Dermis microvascular lymphatic vessel endothelial cell (primary cell): ENCODE results near the gene OR56A3. TPM values are rescaled to one million over a fixed set of nuclear protein-coding genes. Genes with fewer than 3 reads are reported as not detected.
"Not testable (repeated sequence)": the region's sequence is repeated elsewhere in the genome, so short reads cannot be mapped to it uniquely, and the experiment has no call there.

Experiments
- DNase-seq, 2 donors: peaks; one replicate each; pipeline versions ENCODE4 v3.0.0 to v3.0.0-alpha.2; 2010; ENCODE audit warnings: low read depth in 2 of 2
- total RNA-seq: library from RNA; depleted of rRNA; stranded (reverse); fragments of >200 nt; gene quantifications from 2 replicates; pipeline ENCODE4 v1.2.1, GENCODE V29; 2014

OR56A3 gene
- total RNA-seq = not detected in 2 replicates

DNA sequence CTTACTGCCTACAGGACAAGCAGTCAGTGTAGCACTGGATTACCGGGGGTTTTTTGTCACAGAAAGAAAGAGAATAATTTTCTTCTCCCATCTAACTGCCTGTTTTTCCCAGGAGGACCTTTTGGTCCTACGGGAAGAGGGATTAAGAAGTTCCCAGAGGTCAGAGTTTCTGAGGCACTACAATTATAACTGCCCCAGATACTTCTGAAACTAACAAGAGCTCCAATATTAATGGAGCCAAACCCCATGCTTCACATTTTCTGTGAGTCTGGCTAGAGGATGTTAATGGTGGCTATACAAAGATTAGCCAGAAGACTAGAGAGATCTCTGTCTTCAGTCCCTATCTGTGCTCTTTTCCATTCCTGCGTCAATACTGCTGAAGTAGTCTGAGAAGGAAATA is at the start of gene OR56A3:
TSS of gene OR56A3 (plus strand) at position 301 of the 400 bp plus-strand sequence. CDS start 5,096 bp downstream, outside the sequence.
- DNase-seq = no peak

- DNase-seq = no peak
Measured at GRCh38 chr11:5892908-5893307, 49.1 kb upstream of the OR56A3 start, which contains the start of gene OR52E5. TSS of gene OR52E5 (plus strand) at chr11:5893208. CDS start at chr11:5900777, 7,569 bp downstream.

DNA sequence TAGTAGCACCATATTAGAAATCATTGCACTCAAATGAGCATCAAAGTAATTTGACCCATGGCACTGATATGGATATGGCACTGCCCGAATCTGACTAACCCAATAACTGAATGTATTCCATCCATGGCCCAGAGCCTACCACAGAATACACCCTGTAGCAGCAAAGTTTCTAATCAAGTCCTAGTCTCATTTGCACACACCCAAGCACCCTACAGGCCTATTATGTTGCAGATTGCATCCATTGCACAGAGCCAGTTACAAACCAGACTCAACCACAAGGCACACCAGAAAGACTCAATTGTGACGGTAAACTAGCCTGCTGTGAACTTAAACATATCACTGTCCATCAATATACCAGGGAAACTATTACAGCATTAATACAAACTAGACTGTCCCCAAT is 42.5 kb upstream of the OR56A3 start:
- no peak for DNase-seq

DNA sequence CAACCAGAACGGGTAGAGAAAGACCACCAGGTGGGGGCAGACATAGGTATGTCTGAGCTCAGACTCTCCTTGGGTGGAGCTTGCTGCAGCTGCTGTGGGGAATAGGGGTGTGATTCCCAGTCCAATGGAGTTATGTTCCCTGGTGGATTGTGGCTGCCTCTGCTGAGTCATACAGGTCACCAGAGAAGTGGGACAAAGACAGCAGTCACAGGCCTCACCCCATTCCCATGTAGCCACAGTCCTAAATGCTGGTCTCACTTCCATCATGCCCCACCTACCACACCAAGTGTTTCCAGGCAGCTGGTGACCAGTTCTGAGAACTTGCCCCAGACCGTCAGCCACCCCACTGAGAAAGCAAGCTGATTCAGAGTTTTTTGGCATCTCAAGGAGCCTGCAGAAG is 31.5 kb upstream of the OR56A3 start:
- no peak for DNase-seq

- DNase-seq = no peak
Measured at GRCh38 chr11:5922749-5923426, 19.2 kb upstream of the OR56A3 start.

DNA sequence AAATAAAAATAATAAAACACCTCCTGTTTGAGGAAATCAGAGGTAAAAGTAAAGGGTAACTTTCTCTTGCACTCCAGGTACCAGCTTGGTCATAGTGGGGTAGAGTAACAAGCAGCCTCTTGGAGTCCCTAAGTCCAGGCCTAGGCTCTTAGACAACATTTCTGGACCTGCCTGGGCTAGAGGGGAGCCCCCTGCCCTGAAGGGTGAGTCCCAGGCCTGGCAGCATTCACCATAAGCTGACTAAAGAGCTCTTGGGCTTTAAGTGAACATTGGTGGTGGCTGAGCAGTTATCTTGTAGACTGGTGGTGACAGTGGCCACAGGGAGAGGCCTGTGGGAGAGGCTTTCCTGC is 18.6 kb upstream of the OR56A3 start:
- DNase-seq = no peak

GRCh38 chr11:5923794-5924193 is 18.3 kb upstream of the OR56A3 start:
- DNase-seq = no peak

DNA sequence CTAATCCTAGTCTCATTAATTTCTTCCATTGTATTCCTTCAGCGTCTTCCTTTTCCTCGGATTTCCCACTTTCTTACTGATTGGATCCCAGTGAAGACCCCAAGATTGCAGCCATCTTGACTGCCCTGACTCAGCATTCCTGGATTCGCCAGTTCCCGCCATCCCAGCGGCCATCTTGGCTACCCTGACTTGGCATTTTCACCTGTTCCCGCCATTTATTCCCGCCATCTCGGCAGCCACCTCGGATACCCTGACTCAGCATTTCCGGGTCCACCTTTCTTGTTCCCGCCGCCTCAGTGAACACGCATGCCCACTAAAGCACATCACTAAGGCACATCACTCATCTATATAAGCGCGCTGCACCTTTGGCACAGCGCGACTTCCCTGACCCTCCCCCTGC is 13.8 kb upstream of the OR56A3 start:
- no peak for DNase-seq

DNA sequence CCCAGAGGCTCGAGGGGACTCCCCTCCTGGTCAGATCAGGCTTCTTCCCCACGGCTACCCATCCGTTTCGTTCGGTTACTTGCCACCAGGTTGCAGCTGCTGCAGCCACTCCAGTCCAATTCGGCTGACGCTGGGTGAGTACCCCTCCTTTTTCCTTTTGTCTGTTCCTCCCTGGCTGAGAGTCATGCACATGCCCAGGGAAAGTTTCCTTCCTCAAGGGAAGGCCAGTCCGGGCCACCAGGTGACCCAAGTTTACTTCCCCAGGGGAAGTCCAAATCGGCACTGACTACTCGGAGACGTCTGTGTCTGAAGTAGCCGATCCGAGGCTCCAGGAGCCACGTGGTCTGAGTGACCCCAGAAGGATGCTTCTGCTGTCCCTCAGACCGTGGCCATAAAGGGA is 13.2 kb upstream of the OR56A3 start:
- DNase-seq = no peak

- DNase-seq = no peak
Measured at GRCh38 chr11:5929571-5930368, 12.3 kb upstream of the OR56A3 start.

- no peak for DNase-seq
Measured at GRCh38 chr11:5930614-5931013, 11.4 kb upstream of the OR56A3 start.

DNA sequence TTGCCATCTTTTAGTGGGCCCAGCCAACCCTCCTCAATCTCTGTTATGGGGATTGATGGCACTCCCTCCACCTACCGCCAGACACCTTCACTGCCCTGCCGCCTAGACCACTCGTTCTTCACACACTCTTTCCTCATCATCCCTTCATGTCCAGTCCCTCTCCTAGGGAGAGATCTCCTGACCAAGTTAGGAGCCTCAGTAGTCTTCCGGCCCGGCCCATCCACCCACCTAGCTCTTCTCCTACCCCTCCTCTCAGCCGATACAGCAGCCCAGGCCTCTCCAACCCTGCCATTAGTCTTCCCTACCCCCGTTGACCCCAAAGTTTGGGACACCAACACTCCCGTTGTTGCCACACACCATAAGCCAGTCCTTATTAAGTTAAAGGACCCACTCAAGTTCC is 11.0 kb upstream of the OR56A3 start:
- no peak for DNase-seq

- DNase-seq = no peak
Measured at GRCh38 chr11:5932671-5933070, 9.4 kb upstream of the OR56A3 start.

DNA sequence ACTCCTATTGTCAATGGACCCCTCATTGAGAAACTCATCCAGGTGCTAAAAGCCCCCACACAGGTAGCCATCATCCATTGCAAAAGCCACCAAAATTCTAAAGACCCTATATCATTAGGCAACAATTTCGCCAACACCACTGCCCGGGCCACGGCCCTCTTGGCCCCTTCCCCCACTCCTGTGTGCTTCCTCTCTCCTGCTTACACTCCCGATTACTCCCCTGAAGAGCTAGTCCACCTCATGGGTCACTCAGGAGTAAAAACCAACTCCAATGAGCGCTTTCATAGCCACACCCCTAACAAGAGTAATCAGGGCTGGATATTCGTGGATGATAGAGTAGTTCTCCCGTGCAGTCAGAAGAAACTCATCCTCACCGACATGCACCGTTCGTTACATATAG is 8.9 kb upstream of the OR56A3 start:
- no peak for DNase-seq

DNA sequence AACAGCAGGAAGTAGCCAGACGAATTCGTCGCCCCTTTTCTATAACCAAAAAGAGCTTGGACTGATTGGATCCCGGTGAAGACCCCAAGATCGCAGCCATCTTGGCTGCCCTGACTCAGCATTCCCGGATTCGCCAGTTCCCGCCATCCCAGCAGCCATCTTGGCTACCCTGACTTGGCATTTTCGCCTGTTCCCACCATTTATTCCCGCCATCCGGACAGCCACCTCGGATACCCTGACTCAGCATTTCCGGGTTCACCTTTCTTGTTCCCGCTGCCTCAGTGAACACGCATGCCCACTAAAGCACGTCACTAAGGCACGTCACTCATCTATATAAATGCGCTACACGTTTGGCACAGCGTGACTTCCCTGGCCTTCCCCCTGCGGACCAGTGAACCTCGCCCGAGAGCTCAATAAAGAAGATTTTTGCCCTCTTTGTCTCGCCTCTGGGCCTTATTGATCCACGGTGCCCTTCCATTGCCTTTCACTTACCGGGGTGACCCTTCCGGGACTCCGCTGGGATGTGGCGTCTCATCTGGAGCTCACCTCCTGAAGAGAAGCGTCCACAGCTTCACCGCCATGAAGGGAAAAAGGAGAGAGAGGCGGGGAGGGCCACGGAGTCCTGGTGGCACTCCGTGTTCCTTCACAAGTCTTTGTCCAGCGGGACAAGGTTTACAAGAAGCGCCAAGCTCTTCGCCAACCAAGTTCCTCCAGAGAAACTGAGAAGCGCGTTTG is 4.0 kb upstream of the OR56A3 start:
- DNase-seq = no peak

GRCh38 chr11:5938603-5938965 is 3.5 kb upstream of the OR56A3 start:
- DNase-seq = no peak

DNA sequence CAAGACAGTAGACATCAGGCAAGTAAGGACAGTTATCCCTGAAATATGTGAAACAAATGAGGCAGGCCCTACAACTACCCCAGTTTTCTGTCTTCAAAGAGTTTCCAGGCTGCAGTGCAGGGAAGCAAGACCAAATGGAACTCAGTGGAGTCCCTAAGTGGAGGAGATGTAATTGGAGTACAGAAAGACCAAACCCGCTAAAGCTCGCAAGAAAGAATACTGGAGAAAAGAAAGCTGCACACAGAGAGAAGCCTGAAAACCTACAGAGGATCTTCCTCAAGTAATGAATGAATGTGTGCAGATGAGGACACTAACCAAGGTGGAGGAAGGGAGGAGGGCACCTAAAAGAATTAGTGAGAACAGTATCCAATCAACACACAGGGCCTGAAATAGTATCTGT is 1.3 kb upstream of the OR56A3 start:
- no peak for DNase-seq

DNA sequence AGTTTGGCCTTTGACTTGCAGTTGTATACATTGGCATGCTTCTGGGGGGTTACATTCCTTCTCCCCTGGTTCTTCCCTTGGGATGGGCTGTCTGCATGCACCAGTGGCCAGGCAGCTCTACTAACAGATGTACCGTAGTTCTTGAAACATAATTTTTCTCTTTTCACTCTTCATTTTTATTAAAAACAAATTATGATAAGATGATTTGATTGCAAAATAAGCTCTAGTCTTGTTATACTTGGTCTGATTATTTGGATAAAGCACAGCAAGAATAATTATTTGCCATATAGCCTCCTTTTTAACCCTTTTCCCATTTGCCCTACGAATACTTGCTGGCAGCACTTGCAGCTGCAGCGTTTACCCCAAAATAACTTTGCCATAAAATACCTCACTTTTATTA is 13.5 kb downstream of the OR56A3 start:
- no peak for DNase-seq

GRCh38 chr11:5960704-5961320 is 18.8 kb downstream of the OR56A3 start:
- DNase-seq = not testable (repeated sequence)

- DNase-seq = no peak
Measured at GRCh38 chr11:5966958-5967357, 24.9 kb downstream of the OR56A3 start.

DNA sequence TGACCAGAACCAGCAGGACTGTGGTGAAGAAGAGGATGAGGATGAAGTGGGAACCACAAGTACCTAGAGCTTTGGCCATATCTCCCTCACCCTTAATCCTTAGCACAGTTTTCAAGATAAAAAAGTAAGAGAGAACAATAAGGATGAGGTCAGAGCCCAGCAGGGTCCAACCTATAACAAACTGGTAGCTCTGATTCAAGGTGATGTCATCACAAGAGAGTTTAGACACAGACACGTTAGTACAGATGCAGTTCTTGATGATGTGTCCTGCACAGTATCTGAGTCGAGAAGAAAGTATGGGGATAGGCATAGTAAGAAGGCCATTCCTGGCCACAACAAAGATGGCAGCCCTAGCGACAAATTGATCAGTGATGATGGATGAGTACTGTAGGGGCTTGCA is 25.7 kb downstream of the OR56A3 start:
- DNase-seq = no peak

GRCh38 chr11:5968394-5968793 is 26.3 kb downstream of the OR56A3 start, which contains the start of gene OR56A5:
TSS of gene OR56A5 (minus strand) at chr11:5968494. CDS start at chr11:5968494, 0 bp downstream.
- no peak for DNase-seq
